B cell (primary cell): Measurements from ENCODE around the gene APLF. TPM values are rescaled to one million over a fixed set of nuclear protein-coding genes. Genes with fewer than 3 reads are reported as not detected.

Experiments used
- ATAC-seq: fragments of 200-7000 bp; cut with Tn5 transposase; one replicate; pipeline ENCODE4 v1.10.0; 2021; ENCODE audit warnings: low read depth, mild to moderate bottlenecking, moderate number of reproducible peaks, moderate library complexity
- CTCF ChIA-PET: fragments of 350-600 bp; sonication (Branson Sonifier 250); formaldehyde crosslinking; loops from one replicate; lab custom pipeline; 2021; ENCODE audit warnings: antibody characterized with exemption, inconsistent platforms; lab: Charles Lee
- POLR2A ChIA-PET: fragments of 350-600 bp; sonication (Branson Sonifier 250); formaldehyde crosslinking; loops from one replicate; lab custom pipeline; 2021; ENCODE audit warnings: antibody characterized with exemption; lab: Charles Lee
- DNase-seq: peaks from one replicate; pipeline ENCODE4 v3.0.0; 2013
- H2AFZ ChIP-seq: 2 replicates; pipeline ENCODE4 v1.6.1; 2012; ENCODE audit warnings: mild to moderate bottlenecking, low read depth, low read length; ENCODE audit not compliant: insufficient read depth, poor library complexity, severe bottlenecking
- H3K27ac ChIP-seq, 2 donors: 1 replicate in 1 of 2; 2 replicates in 1 of 2; pipeline ENCODE4 v1.5.1; 2012 to 2013; ENCODE audit warnings: low read length in 2 of 2, mild to moderate bottlenecking in 2 of 2, moderate library complexity in 1 of 2
- H3K27me3 ChIP-seq, 4 experiments: fragments of 200-600 bp in 1 of 4; sonication (generic) in 1 of 4; replicated peaks in 1 of 4; 1 replicate in 2 of 4; 2 replicates in 2 of 4; pipeline versions ENCODE4 v1.6.1 to v1.7.0; 2013 to 2016; ENCODE audit warnings: low read length in 3 of 4, mild to moderate bottlenecking in 2 of 4, mixed read lengths in 1 of 4, moderate library complexity in 1 of 4; ENCODE audit not compliant: insufficient read depth in 4 of 4, control insufficient read depth in 3 of 4; ENCODE audit errors: control extremely low read depth in 1 of 4
- H3K36me3 ChIP-seq, 2 experiments: replicated peaks in 1 of 2; 1 replicate in 1 of 2; 2 replicates in 1 of 2; pipeline versions ENCODE4 v1.6.1 to v1.7.1; 2013; ENCODE audit warnings: low read length in 1 of 2; ENCODE audit not compliant: insufficient read depth in 2 of 2, control insufficient read depth in 1 of 2; ENCODE audit errors: control extremely low read depth in 1 of 2, extremely low read depth in 1 of 2
- H3K4me1 ChIP-seq, 2 donors: fragments of 200-600 bp in 1 of 2; sonication (generic) in 1 of 2; 1 replicate in 1 of 2; 2 replicates in 1 of 2; pipeline versions ENCODE4 v1.5.1 to v1.6.1; 2013 to 2017; ENCODE audit warnings: low read length in 2 of 2; ENCODE audit not compliant: control insufficient read depth in 2 of 2, insufficient read depth in 2 of 2
- H3K4me2 ChIP-seq: replicated peaks from 2 replicates; pipeline ENCODE3; 2012; ENCODE audit warnings: mild to moderate bottlenecking, low read depth, low read length; ENCODE audit not compliant: poor library complexity, severe bottlenecking
- H3K4me3 ChIP-seq, 5 experiments: fragments of 200-600 bp in 1 of 5; sonication (generic) in 1 of 5; 1 replicate in 3 of 5; 2 replicates in 2 of 5; pipeline versions ENCODE4 v1.5.1 to v1.7.0; 2011 to 2016; ENCODE audit warnings: low read length in 4 of 5, mild to moderate bottlenecking in 4 of 5, low read depth in 2 of 5, control low read depth in 1 of 5, moderate library complexity in 1 of 5; ENCODE audit not compliant: insufficient read depth in 1 of 5; ENCODE audit errors: control extremely low read depth in 1 of 5, extremely low read depth in 1 of 5
- H3K79me2 ChIP-seq: fragments of 200-600 bp; sonication (generic); one replicate; pipeline ENCODE4 v1.6.0; 2016; ENCODE audit warnings: low read length; ENCODE audit not compliant: control insufficient read depth, insufficient read depth
- H3K9ac ChIP-seq: fragments of 200-600 bp; sonication (generic); 2 replicates; pipeline ENCODE4 v1.6.1; 2017; ENCODE audit warnings: mild to moderate bottlenecking, low read length, moderate library complexity
- H3K9me3 ChIP-seq, 3 donors: one replicate each; pipeline versions ENCODE4 v1.6.1 to v1.7.1; 2013; ENCODE audit warnings: low read length in 2 of 3; ENCODE audit not compliant: control insufficient read depth in 2 of 3, insufficient read depth in 1 of 3; ENCODE audit errors: control extremely low read depth in 1 of 3
- H4K20me1 ChIP-seq: 2 replicates; pipeline ENCODE4 v1.6.0; 2012; ENCODE audit warnings: mild to moderate bottlenecking, low read length; ENCODE audit not compliant: insufficient read depth, control insufficient read depth, poor library complexity, severe bottlenecking
- H3K27ac Mint-ChIP-seq: one replicate; pipeline ENCODE4 v1.8.0; 2021; ENCODE audit warnings: mixed read lengths
- H3K27me3 Mint-ChIP-seq: one replicate; pipeline ENCODE4 v1.8.0; 2021; ENCODE audit warnings: mixed read lengths
- H3K4me1 Mint-ChIP-seq: one replicate; pipeline ENCODE4 v1.8.0; 2021; ENCODE audit warnings: mixed read lengths
- H3K4me3 Mint-ChIP-seq: one replicate; pipeline ENCODE4 v1.8.0; 2021; ENCODE audit warnings: mixed read lengths
- H3K9me3 Mint-ChIP-seq: one replicate; pipeline ENCODE4 v1.8.0; 2022; ENCODE audit warnings: mixed read lengths; ENCODE audit not compliant: insufficient read depth
- EZH2 ChIP-seq: IDR thresholded peaks from 2 replicates; pipeline ENCODE4 v1.6.1; 2012; ENCODE audit warnings: borderline replicate concordance, low read depth, mild to moderate bottlenecking, moderate library complexity, low read length; ENCODE audit not compliant: insufficient read depth, poor library complexity, severe bottlenecking
- WGBS: methylation state at CpG from one replicate; pipeline ENCODE4 v1.1.5; 2013; ENCODE audit warnings: missing lambda C conversion rate; ENCODE audit not compliant: insufficient coverage; 5-methylcytosine and 5-hydroxymethylcytosine counted together
- intact Hi-C: fragments of 100-400 bp; cut with micrococcal nuclease; formaldehyde crosslinking; loops from one replicate; pipeline ENCODE4 v1.10.0; 2022
- polyA plus RNA-seq: library from polyadenylated mRNA; depleted of rRNA; stranded (reverse); fragments of >200 nt; gene quantifications from 2 replicates; pipeline ENCODE4 v1.2.3, GENCODE V29; 2012
- total RNA-seq, 2 donors: library from RNA; stranded (reverse); fragments of 120-200 nt in 1 of 2; gene quantifications; 1 replicate in 1 of 2; 2 replicates in 1 of 2; pipeline versions ENCODE4 v1.2.3 to v1.2.4, GENCODE V29; 2013 to 2022
- TF ChIP-seq, protein P1 (sequence below): fragments of 200-600 bp; IDR thresholded peaks from one replicate; pipeline ENCODE4 v1.8.0; 2022; ENCODE audit warnings: antibody characterized with exemption, mild to moderate bottlenecking

The APLF gene
- total and polyA plus RNA-seq, 2 donors (not counting 1 experiment from before 2014, with no cell fraction given): 1.3 to 6.3 TPM

DNA sequence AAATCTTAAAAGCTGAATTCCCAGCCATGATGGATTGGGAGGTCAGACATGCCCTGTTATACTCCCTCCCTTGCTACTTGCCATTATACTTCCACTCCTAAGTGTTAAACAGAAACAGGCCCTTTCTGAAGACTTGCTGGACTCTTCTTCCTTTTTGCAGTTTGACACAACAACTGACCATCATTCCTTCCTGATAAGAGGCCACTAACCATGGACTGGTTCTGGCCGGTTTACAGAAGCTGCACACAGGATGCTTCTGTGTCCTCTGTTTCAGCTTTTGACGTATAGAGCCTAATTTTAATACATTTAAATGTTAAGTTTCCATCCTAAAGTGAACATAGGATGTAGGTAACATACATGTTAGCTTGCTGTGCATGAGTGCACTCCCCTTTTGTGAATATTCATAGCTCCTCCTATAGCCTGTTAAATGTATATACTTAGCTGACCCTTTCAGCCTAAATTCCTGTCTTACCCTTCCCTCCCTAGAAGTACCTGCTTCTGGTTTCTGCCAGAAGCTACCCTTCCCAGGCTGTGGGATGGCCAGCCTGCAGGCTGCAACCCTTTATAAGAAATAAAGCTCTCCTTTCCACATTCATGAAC lies 13.5 kb upstream of the APLF start:
- H3K9ac ChIP-seq: no peak overlapping the region
- H4K20me1 ChIP-seq: no peaks in the 10 kb centered on the region
- Mint-ChIP-seq H3K27ac (no peak overlapping the region), H3K9me3 (peaks cover 4% of the 10 kb centered on the region), H3K27me3 (no peaks in the 10 kb centered on the region), H3K4me1 (no peaks in the 10 kb centered on the region), H3K4me3 (no peak overlapping the region)
- no peaks in the 10 kb centered on the region for H3K4me1 ChIP-seq
- TF ChIP-seq, protein P1, sequence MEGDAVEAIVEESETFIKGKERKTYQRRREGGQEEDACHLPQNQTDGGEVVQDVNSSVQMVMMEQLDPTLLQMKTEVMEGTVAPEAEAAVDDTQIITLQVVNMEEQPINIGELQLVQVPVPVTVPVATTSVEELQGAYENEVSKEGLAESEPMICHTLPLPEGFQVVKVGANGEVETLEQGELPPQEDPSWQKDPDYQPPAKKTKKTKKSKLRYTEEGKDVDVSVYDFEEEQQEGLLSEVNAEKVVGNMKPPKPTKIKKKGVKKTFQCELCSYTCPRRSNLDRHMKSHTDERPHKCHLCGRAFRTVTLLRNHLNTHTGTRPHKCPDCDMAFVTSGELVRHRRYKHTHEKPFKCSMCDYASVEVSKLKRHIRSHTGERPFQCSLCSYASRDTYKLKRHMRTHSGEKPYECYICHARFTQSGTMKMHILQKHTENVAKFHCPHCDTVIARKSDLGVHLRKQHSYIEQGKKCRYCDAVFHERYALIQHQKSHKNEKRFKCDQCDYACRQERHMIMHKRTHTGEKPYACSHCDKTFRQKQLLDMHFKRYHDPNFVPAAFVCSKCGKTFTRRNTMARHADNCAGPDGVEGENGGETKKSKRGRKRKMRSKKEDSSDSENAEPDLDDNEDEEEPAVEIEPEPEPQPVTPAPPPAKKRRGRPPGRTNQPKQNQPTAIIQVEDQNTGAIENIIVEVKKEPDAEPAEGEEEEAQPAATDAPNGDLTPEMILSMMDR: no peak
- no peak for TF ChIP-seq EZH2
- ATAC-seq (no peak), DNase-seq (no peak)
- peaks cover 0 to 3% (median 0%) of the 10 kb centered on the region in 3 donors for H3K9me3 ChIP-seq
- no peak overlapping the region for H3K4me2 ChIP-seq
- POLR2A ChIA-PET: no interaction called here
- no peaks in the 10 kb centered on the region for H3K79me2 ChIP-seq
- no peaks in the 10 kb centered on the region for H3K27me3 ChIP-seq
- intact Hi-C loops: loop anchor here (5.0 kb wide), 1 partner anchor 63 kb away; no protein-coding TSS in a partner anchor
- H3K27ac ChIP-seq: no peak overlapping the region
- WGBS: no CpG with 5 or more reads among the region's 2 CpGs
- H3K36me3 ChIP-seq: no peaks in the 10 kb centered on the region
- no peak overlapping the region for H3K4me3 ChIP-seq
- CTCF ChIA-PET: interaction anchor here (0.8 to 2.5 kb wide), 8 partner anchors 8 to 471 kb away, joined by 3 to 13 read pairs (median 4); partner anchors contain the start of gene FBXO48
- H2AFZ ChIP-seq: peak overlapping the region; percentile 18

DNA sequence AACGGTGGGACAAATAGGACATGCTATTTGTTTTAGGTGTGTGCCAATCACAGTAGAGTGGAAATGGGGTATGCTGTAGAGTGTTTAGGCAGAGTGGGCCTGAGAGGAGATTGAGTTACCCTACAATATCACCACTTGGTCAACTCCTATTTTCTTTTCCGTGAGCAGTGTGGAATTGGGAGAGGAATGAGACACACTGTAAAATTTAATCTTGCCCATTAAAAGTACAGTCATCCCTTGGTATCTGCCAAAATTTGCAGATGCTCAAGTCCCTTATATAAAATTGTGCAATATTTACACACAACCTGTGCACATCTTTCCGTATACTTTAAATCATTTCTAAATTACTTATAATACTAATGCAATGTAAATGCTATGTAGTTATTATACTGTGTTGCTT lies 12.7 kb upstream of the APLF start:
- H3K4me3 Mint-ChIP-seq: no peak overlapping the region
- ATAC-seq: no peak
- no peaks in the 10 kb centered on the region for H3K4me1 ChIP-seq
- H3K36me3 ChIP-seq: no peaks in the 10 kb centered on the region
- no peak overlapping the region for H3K4me3 ChIP-seq
- no peak for DNase-seq
- no peak overlapping the region for H3K9ac ChIP-seq
- H3K27me3 Mint-ChIP-seq: no peaks in the 10 kb centered on the region
- H3K9me3 Mint-ChIP-seq: no peaks in the 10 kb centered on the region
- WGBS: no CpG with 5 or more reads among the region's 3 CpGs
- H3K4me2 ChIP-seq: no peak overlapping the region
- H3K27me3 ChIP-seq: no peaks in the 10 kb centered on the region
- TF ChIP-seq, protein P1: no peak
- TF ChIP-seq EZH2: no peak
- intact Hi-C loops: loop anchor here (5.0 kb wide), 1 partner anchor 63 kb away; no protein-coding TSS in a partner anchor
- no peaks in the 10 kb centered on the region for H4K20me1 ChIP-seq
- no peaks in the 10 kb centered on the region for H3K79me2 ChIP-seq
- H2AFZ ChIP-seq: no peak overlapping the region
- ChIA-PET POLR2A (no interaction called here), CTCF (interaction anchor here (1.0 to 2.5 kb wide), 2 partner anchors 9 to 12 kb away, joined by 3 to 13 read pairs; no protein-coding TSS in a partner anchor)
- H3K4me1 Mint-ChIP-seq: no peaks in the 10 kb centered on the region
- no peaks in the 10 kb centered on the region for H3K9me3 ChIP-seq
- H3K27ac Mint-ChIP-seq: no peak overlapping the region
- H3K27ac ChIP-seq: no peak overlapping the region
